SW480 (cell line): ENCODE data around the gene WDR70.
"Not testable (repeated sequence)": the region's sequence is repeated elsewhere in the genome, so short reads cannot be mapped to it uniquely, and the experiment has no call there.

Experiments used
- DNase-seq: peaks from one replicate; pipeline ENCODE4 v3.0.0-alpha.2; 2016; ENCODE audit warnings: low spot score

Gene WDR70

GRCh38 chr5:37454402-37455055 is 75.4 kb downstream of the WDR70 start:
- not testable (repeated sequence) for DNase-seq

- DNase-seq: not testable (repeated sequence)
These were observed 84.3 kb downstream of the WDR70 start for GRCh38 chr5:37463191-37464051.

- not testable (repeated sequence) for DNase-seq
These were observed 85.5 kb downstream of the WDR70 start for GRCh38 chr5:37464581-37464980.

- not testable (repeated sequence) for DNase-seq
These were observed 90.3 kb downstream of the WDR70 start for GRCh38 chr5:37469383-37469782.

GRCh38 chr5:37471666-37472197 is 92.6 kb downstream of the WDR70 start:
- no peak for DNase-seq

GRCh38 chr5:37477426-37477825 is 98.3 kb downstream of the WDR70 start:
- DNase-seq: no peak

- DNase-seq: no peak
These were observed 99.2 kb downstream of the WDR70 start for GRCh38 chr5:37478121-37478894.

- not testable (repeated sequence) for DNase-seq
These were observed 102.3 kb downstream of the WDR70 start for GRCh38 chr5:37481395-37481794.

- DNase-seq: no peak
These were observed 111.1 kb downstream of the WDR70 start for GRCh38 chr5:37490120-37490810.

- no peak for DNase-seq
These were observed 111.8 kb downstream of the WDR70 start for GRCh38 chr5:37490931-37491330.

- DNase-seq: no peak
These were observed 113.8 kb downstream of the WDR70 start for GRCh38 chr5:37492778-37493555.

GRCh38 chr5:37494756-37495155 is 115.6 kb downstream of the WDR70 start:
- DNase-seq: no peak

GRCh38 chr5:37495210-37495609 is 116.1 kb downstream of the WDR70 start:
- DNase-seq: peak; percentile 11

GRCh38 chr5:37495668-37496347 is 116.7 kb downstream of the WDR70 start:
- no peak for DNase-seq

GRCh38 chr5:37496902-37497445 is 117.9 kb downstream of the WDR70 start:
- DNase-seq: no peak

- no peak for DNase-seq
These were observed 122.0 kb downstream of the WDR70 start for GRCh38 chr5:37501152-37501551.

- DNase-seq: no peak
These were observed 127.1 kb downstream of the WDR70 start for GRCh38 chr5:37506241-37506640.

- no peak for DNase-seq
These were observed 127.6 kb downstream of the WDR70 start for GRCh38 chr5:37506722-37507121.

GRCh38 chr5:37511646-37512045 is 132.5 kb downstream of the WDR70 start:
- no peak for DNase-seq

- DNase-seq: no peak
These were observed 135.8 kb downstream of the WDR70 start for GRCh38 chr5:37514946-37515345.
